ENCODE measurements around the gene FAM3C.
"Not testable (repeated sequence)": the region's sequence is repeated elsewhere in the genome, so short reads cannot be mapped to it uniquely, and the experiment has no call there.

The FAM3C gene

GRCh38 chr7:121428855-121429489 is 32.9 kb upstream of the FAM3C start:
- H3K27ac ChIP-seq (ENCODE audit: low read length), result no peak overlapping the region
- no peaks in the 10 kb centered on the region for H3K9me3 ChIP-seq (replicated peaks; ENCODE audit: insufficient read depth, low read length)
- H3K4me2 ChIP-seq (ENCODE audit: low read depth, low read length), result no peak overlapping the region
- no peak for DNase-seq
- H3K4me1 ChIP-seq (ENCODE audit: low read length), result peaks cover 15% of the 10 kb centered on the region
- TF ChIP-seq EZH2 (optimal IDR thresholded peaks at IDR 0.05; ENCODE audit: low read depth, low read length), result no peak
- TF ChIP-seq CTCF (IDR thresholded peaks at IDR 0.05; ENCODE audit: low read length), result no peak
- TF ChIP-seq EZH2phosphoT487 (IDR thresholded peaks at IDR 0.05; ENCODE audit: low read length), result no peak
- no peak overlapping the region for H3K4me3 ChIP-seq (ENCODE audit: low read length)
- H3K27me3 ChIP-seq (replicated peaks; ENCODE audit: insufficient read depth, low read length), result no peaks in the 10 kb centered on the region
- H2AFZ ChIP-seq (ENCODE audit: low read length), result no peak overlapping the region
- H3K36me3 ChIP-seq (replicated peaks; ENCODE audit: insufficient read depth, low read length), result no peaks in the 10 kb centered on the region
- H4K20me1 ChIP-seq (ENCODE audit: insufficient read depth, low read length), result no peaks in the 10 kb centered on the region
- H3F3A ChIP-seq (ENCODE audit: insufficient read depth, low read length), result peaks cover 11% of the 10 kb centered on the region
- H3K79me2 ChIP-seq (ENCODE audit: low read length), result no peaks in the 10 kb centered on the region
- no peaks in the 10 kb centered on the region for H3K9me2 ChIP-seq (replicated peaks; ENCODE audit: insufficient read depth, low read length)
- H3K9ac ChIP-seq (ENCODE audit: low read length), result no peak overlapping the region

- H3K9me3 ChIP-seq (replicated peaks; ENCODE audit: insufficient read depth, low read length), result not testable (repeated sequence)
Measured at GRCh38 chr7:121421743-121422142, 25.6 kb upstream of the FAM3C start.

DNA sequence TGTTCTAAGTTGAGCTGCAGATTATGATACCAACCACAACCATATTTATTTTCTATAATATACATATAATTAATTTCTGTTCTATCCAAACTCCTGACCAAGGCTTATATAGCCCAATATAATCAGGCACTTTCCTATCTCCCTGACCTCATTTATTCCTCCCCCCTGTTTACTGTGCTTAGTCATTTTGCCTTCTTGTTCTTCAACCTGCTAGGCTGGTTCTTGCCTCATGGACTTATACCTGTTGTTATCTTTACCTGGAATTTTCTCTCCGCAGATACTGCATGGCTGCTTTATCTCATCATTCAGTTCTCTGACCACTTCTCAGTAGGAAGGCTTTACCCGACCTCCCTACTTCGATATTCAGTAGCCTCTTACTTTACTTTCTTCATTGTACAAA is 24.9 kb upstream of the FAM3C start:
- H4K20me1 ChIP-seq (ENCODE audit: insufficient read depth, low read length), result no peaks in the 10 kb centered on the region
- no peak overlapping the region for H3K9ac ChIP-seq (ENCODE audit: low read length)
- H3F3A ChIP-seq (ENCODE audit: insufficient read depth, low read length), result no peaks in the 10 kb centered on the region
- no peaks in the 10 kb centered on the region for H3K9me3 ChIP-seq (replicated peaks; ENCODE audit: insufficient read depth, low read length)
- no peaks in the 10 kb centered on the region for H3K27me3 ChIP-seq (replicated peaks; ENCODE audit: insufficient read depth, low read length)
- no peaks in the 10 kb centered on the region for H3K36me3 ChIP-seq (replicated peaks; ENCODE audit: insufficient read depth, low read length)
- H3K9me2 ChIP-seq (replicated peaks; ENCODE audit: insufficient read depth, low read length), result no peaks in the 10 kb centered on the region
- no peak overlapping the region for H3K27ac ChIP-seq (ENCODE audit: low read length)
- no peak overlapping the region for H3K4me3 ChIP-seq (ENCODE audit: low read length)
- no peak for DNase-seq
- no peak overlapping the region for H2AFZ ChIP-seq (ENCODE audit: low read length)
- H3K4me2 ChIP-seq (ENCODE audit: low read depth, low read length), result no peak overlapping the region
- no peaks in the 10 kb centered on the region for H3K79me2 ChIP-seq (ENCODE audit: low read length)
- TF ChIP-seq EZH2 (optimal IDR thresholded peaks at IDR 0.05; ENCODE audit: low read depth, low read length) (no peak), EZH2phosphoT487 (IDR thresholded peaks at IDR 0.05; ENCODE audit: low read length) (no peak), CTCF (IDR thresholded peaks at IDR 0.05; ENCODE audit: low read length) (no peak)
- no peaks in the 10 kb centered on the region for H3K4me1 ChIP-seq (ENCODE audit: low read length)

More at GRCh38 chr7:121421743-121422142, 25.6 kb upstream of the FAM3C start:
- H3K9me2 ChIP-seq (replicated peaks; ENCODE audit: insufficient read depth, low read length); H4K20me1 ChIP-seq (ENCODE audit: insufficient read depth, low read length); H3K9ac ChIP-seq (ENCODE audit: low read length); H3K4me1 ChIP-seq (ENCODE audit: low read length); H3K79me2 ChIP-seq (ENCODE audit: low read length); H3K4me3 ChIP-seq (ENCODE audit: low read length); H2AFZ ChIP-seq (ENCODE audit: low read length); H3K27me3 ChIP-seq (replicated peaks; ENCODE audit: insufficient read depth, low read length); H3F3A ChIP-seq (ENCODE audit: insufficient read depth, low read length); H3K36me3 ChIP-seq (replicated peaks; ENCODE audit: insufficient read depth, low read length); H3K4me2 ChIP-seq (ENCODE audit: low read depth, low read length); DNase-seq; H3K27ac ChIP-seq (ENCODE audit: low read length): not testable (repeated sequence)

Data from MM.1S (cell line).